ENCODE measurements around the gene LSM12. TPM values are rescaled to one million over a fixed set of nuclear protein-coding genes. Genes with fewer than 3 reads are reported as not detected.
"Not testable (repeated sequence)": the region's sequence is repeated elsewhere in the genome, so short reads cannot be mapped to it uniquely, and the experiment has no call there.

Gene LSM12
- total RNA-seq, 1 donor = 59.0 TPM

GRCh38 chr17:44059101-44059892, 7.2 kb downstream of the LSM12 start:
- TF ChIP-seq CTCF (IDR thresholded peaks at IDR 0.05; ENCODE audit: extremely low read depth, low read depth, low read length) = no peak
- Histone ChIP-seq H3K4me2 (ENCODE audit: insufficient read depth, low read length) (no peak overlapping the region), H4K20me1 (ENCODE audit: insufficient read depth, low read length) (peaks cover 47% of the 10 kb centered on the region), H3K36me3 (ENCODE audit: insufficient read depth, low read length) (peaks cover 49% of the 10 kb centered on the region), H3K27ac (ENCODE audit: low read depth, low read length) (no peak overlapping the region), H3K79me2 (ENCODE audit: insufficient read depth, low read length) (peaks cover 90% of the 10 kb centered on the region), H3K4me1 (ENCODE audit: insufficient read depth, low read length) (no peaks in the 10 kb centered on the region), H3K27me3 (ENCODE audit: insufficient read depth, low read length) (no peaks in the 10 kb centered on the region), H3K9me3 (ENCODE audit: low read depth, low read length) (no peaks in the 10 kb centered on the region), H2AFZ (ENCODE audit: low read length) (no peak overlapping the region), H3K4me3 (ENCODE audit: insufficient read depth, low read length) (no peak overlapping the region)
- DNase-seq (ENCODE audit: insufficient read length, low spot score, missing footprints) = no peak

- no peak overlapping the region for H2AFZ ChIP-seq (ENCODE audit: low read length)
- H3K4me2 ChIP-seq (ENCODE audit: insufficient read depth, low read length) = no peak overlapping the region
- H3K36me3 ChIP-seq (ENCODE audit: insufficient read depth, low read length) = peaks cover 47% of the 10 kb centered on the region
- H3K27me3 ChIP-seq (ENCODE audit: insufficient read depth, low read length) = no peaks in the 10 kb centered on the region
- peak; percentile 49 for DNase-seq (ENCODE audit: insufficient read length, low spot score, missing footprints)
- H3K79me2 ChIP-seq (ENCODE audit: insufficient read depth, low read length) = peaks cover 90% of the 10 kb centered on the region
- peaks cover 40% of the 10 kb centered on the region for H4K20me1 ChIP-seq (ENCODE audit: insufficient read depth, low read length)
- H3K9me3 ChIP-seq (ENCODE audit: low read depth, low read length) = no peaks in the 10 kb centered on the region
- no peaks in the 10 kb centered on the region for H3K4me1 ChIP-seq (ENCODE audit: insufficient read depth, low read length)
- H3K27ac ChIP-seq (ENCODE audit: low read depth, low read length) = no peak overlapping the region
- TF ChIP-seq CTCF (IDR thresholded peaks at IDR 0.05; ENCODE audit: extremely low read depth, low read depth, low read length) = no peak
- no peak overlapping the region for H3K4me3 ChIP-seq (ENCODE audit: insufficient read depth, low read length)
These were observed 13.2 kb downstream of the LSM12 start for GRCh38 chr17:44053125-44053872.

GRCh38 chr17:44049294-44050060, 17.0 kb downstream of the LSM12 start:
- Histone ChIP-seq H3K27ac (ENCODE audit: low read depth, low read length) (no peak overlapping the region), H2AFZ (ENCODE audit: low read length) (no peak overlapping the region), H3K79me2 (ENCODE audit: insufficient read depth, low read length) (peaks cover 74% of the 10 kb centered on the region), H3K4me2 (ENCODE audit: insufficient read depth, low read length) (no peak overlapping the region), H3K9me3 (ENCODE audit: low read depth, low read length) (no peaks in the 10 kb centered on the region), H3K27me3 (ENCODE audit: insufficient read depth, low read length) (no peaks in the 10 kb centered on the region), H4K20me1 (ENCODE audit: insufficient read depth, low read length) (peaks cover 36% of the 10 kb centered on the region), H3K36me3 (ENCODE audit: insufficient read depth, low read length) (peaks cover 51% of the 10 kb centered on the region), H3K4me1 (ENCODE audit: insufficient read depth, low read length) (peaks cover 11% of the 10 kb centered on the region), H3K4me3 (ENCODE audit: insufficient read depth, low read length) (no peak overlapping the region)
- no peak for TF ChIP-seq CTCF (IDR thresholded peaks at IDR 0.05; ENCODE audit: extremely low read depth, low read depth, low read length)
- no peak for DNase-seq (ENCODE audit: insufficient read length, low spot score, missing footprints)

GRCh38 chr17:44046893-44047292, 19.6 kb downstream of the LSM12 start:
- Histone ChIP-seq H3K4me1 (ENCODE audit: insufficient read depth, low read length) (peaks cover 28% of the 10 kb centered on the region), H4K20me1 (ENCODE audit: insufficient read depth, low read length) (peaks cover 37% of the 10 kb centered on the region), H3K36me3 (ENCODE audit: insufficient read depth, low read length) (peaks cover 32% of the 10 kb centered on the region), H3K79me2 (ENCODE audit: insufficient read depth, low read length) (peaks cover 61% of the 10 kb centered on the region)
- H3K4me3 ChIP-seq (ENCODE audit: insufficient read depth, low read length); H3K27me3 ChIP-seq (ENCODE audit: insufficient read depth, low read length); DNase-seq (ENCODE audit: insufficient read length, low spot score, missing footprints); H3K4me2 ChIP-seq (ENCODE audit: insufficient read depth, low read length); H3K9me3 ChIP-seq (ENCODE audit: low read depth, low read length); H2AFZ ChIP-seq (ENCODE audit: low read length); H3K27ac ChIP-seq (ENCODE audit: low read depth, low read length): not testable (repeated sequence)
